ENCODE measurements around the gene CIT.

The CIT gene

DNA sequence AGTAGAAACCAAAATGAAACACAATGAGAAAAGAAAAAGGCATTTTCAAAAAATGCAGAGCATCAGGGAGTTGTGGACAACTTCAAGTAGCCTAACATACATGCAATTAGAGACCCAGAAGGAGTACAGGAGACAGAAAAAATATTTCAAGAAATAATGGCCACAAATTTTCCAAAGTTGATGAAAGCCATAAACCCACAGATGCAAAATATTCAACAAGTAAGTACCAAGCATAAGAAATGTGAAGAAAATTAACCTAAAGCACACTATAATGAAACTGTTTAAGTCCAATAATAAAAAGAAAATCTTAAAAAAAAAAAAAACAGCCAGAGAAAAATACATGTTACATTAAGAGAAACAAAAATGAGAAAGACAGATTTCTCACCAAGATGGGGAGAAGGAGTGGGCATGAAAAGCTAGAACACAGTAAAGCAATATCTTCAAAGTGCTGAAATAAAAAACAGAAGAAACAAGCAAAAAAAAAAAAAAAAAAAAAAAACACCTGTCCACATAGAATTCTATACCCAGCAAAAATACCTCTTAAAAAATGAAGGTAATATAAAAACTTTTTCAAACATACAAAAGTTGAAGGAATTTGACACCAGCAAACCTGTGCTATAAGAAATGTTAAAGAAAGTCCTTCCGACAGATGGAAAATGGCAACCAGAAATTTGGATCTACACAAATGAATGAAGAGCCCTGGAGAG, 132.1 kb downstream of the CIT start:
- Mint-ChIP-seq H3K4me3 (no peak overlapping the region), H3K27ac (no peak overlapping the region), H3K9me3 (peaks cover 15 to 44% of the 10 kb centered on the region in 2 donors), H3K27me3 (no peaks in the 10 kb centered on the region), H3K4me1 (no peaks in the 10 kb centered on the region)
- DNase-seq: no peak
- ATAC-seq: no peak

GRCh38 chr12:119742700-119743099, 134.4 kb downstream of the CIT start:
- Mint-ChIP-seq H3K9me3 (peaks cover 15 to 44% of the 10 kb centered on the region in 2 donors), H3K27ac (no peak overlapping the region), H3K27me3 (no peaks in the 10 kb centered on the region), H3K4me3 (no peak overlapping the region), H3K4me1 (no peaks in the 10 kb centered on the region)
- ATAC-seq: no peak
- DNase-seq: no peak

DNA sequence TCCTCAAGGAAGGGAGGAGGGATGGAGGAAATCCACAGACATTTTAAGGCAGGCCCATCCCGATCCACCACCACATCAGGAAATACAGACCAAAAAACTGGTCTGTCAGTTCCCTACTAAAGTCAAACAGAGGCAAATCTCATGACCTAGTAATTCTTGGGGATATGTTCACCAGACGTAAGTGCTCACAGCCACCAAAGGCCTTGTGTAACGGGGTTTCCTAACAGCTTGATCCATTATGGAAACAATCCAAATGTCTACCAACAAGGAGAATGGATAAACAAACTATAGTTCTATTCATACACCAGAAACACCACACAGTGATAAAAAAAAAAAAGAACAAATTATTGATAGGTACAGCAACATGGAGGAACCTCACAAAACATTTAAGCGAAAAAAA, 136.3 kb downstream of the CIT start:
- Mint-ChIP-seq H3K4me1 (no peaks in the 10 kb centered on the region), H3K9me3 (peaks cover 15 to 35% of the 10 kb centered on the region in 2 donors), H3K27me3 (no peaks in the 10 kb centered on the region), H3K4me3 (no peak overlapping the region), H3K27ac (no peak overlapping the region)
- ATAC-seq (no peak), DNase-seq (no peak)

GRCh38 chr12:119735079-119735478, 142.0 kb downstream of the CIT start:
- no peak for ATAC-seq
- no peaks in the 10 kb centered on the region for H3K27me3 Mint-ChIP-seq
- no peak overlapping the region for H3K4me3 Mint-ChIP-seq
- H3K27ac Mint-ChIP-seq: no peak overlapping the region
- no peak for DNase-seq
- no peaks in the 10 kb centered on the region for H3K9me3 Mint-ChIP-seq
- H3K4me1 Mint-ChIP-seq: no peaks in the 10 kb centered on the region

GRCh38 chr12:119730381-119730780, 146.7 kb downstream of the CIT start:
- Mint-ChIP-seq H3K4me1 (no peaks in the 10 kb centered on the region), H3K27me3 (no peaks in the 10 kb centered on the region), H3K9me3 (no peaks in the 10 kb centered on the region), H3K27ac (no peak overlapping the region), H3K4me3 (no peak overlapping the region)
- DNase-seq: no peak
- ATAC-seq: no peak

DNA sequence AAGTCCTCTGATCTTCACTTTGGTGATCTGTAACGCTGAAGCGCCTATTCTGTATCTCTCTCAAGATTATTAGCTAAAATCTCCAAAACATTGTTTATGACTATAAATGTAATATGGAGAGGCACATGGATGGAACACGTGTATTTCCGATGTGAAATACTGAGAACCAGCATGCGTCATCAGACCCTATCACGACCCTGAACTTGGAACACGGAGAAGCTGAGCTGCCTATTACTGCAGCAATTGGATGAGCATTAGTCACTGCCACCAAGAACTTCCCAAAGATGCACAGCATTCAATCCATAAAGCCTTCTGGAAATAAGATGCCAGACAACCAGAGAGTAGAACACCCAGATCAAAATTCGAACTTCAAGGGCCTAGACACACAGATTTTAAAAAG, 147.2 kb downstream of the CIT start:
- H3K27ac Mint-ChIP-seq: no peak overlapping the region

GRCh38 chr12:119728444-119728745, 148.7 kb downstream of the CIT start:
- Mint-ChIP-seq H3K27ac (no peak overlapping the region), H3K9me3 (no peaks in the 10 kb centered on the region), H3K4me3 (no peak overlapping the region), H3K4me1 (no peaks in the 10 kb centered on the region), H3K27me3 (no peaks in the 10 kb centered on the region)
- ATAC-seq (no peak), DNase-seq (no peak)

More for the DNA sequence above, 147.2 kb downstream of the CIT start:
- ATAC-seq (no peak), DNase-seq (no peak)
- H3K9me3 Mint-ChIP-seq: no peaks in the 10 kb centered on the region
- no peaks in the 10 kb centered on the region for H3K4me1 Mint-ChIP-seq
- no peak overlapping the region for H3K4me3 Mint-ChIP-seq
- no peaks in the 10 kb centered on the region for H3K27me3 Mint-ChIP-seq

- no peak overlapping the region for H3K4me3 Mint-ChIP-seq
- ATAC-seq (no peak), DNase-seq (no peak)
- H3K27ac Mint-ChIP-seq: peak overlapping the region in 1 of 2 donors; percentile 87
- no peaks in the 10 kb centered on the region for H3K9me3 Mint-ChIP-seq
- H3K27me3 Mint-ChIP-seq: no peaks in the 10 kb centered on the region
- no peaks in the 10 kb centered on the region for H3K4me1 Mint-ChIP-seq
Measured at GRCh38 chr12:119727600-119728443, 149.3 kb downstream of the CIT start.

GRCh38 chr12:119725523-119725922, 151.6 kb downstream of the CIT start:
- no peak overlapping the region for H3K27ac Mint-ChIP-seq
- no peak overlapping the region for H3K4me3 Mint-ChIP-seq
- no peaks in the 10 kb centered on the region for H3K4me1 Mint-ChIP-seq
- ATAC-seq (no peak), DNase-seq (no peak)
- no peaks in the 10 kb centered on the region for H3K27me3 Mint-ChIP-seq
- no peaks in the 10 kb centered on the region for H3K9me3 Mint-ChIP-seq

- H3K27ac Mint-ChIP-seq: peak overlapping the region in 1 of 2 donors; percentile 48
- H3K9me3 Mint-ChIP-seq: no peaks in the 10 kb centered on the region
- no peak overlapping the region for H3K4me3 Mint-ChIP-seq
- no peaks in the 10 kb centered on the region for H3K4me1 Mint-ChIP-seq
- no peak for ATAC-seq
- no peak for DNase-seq
- H3K27me3 Mint-ChIP-seq: no peaks in the 10 kb centered on the region
Measured at GRCh38 chr12:119721306-119721705, 155.8 kb downstream of the CIT start.

DNA sequence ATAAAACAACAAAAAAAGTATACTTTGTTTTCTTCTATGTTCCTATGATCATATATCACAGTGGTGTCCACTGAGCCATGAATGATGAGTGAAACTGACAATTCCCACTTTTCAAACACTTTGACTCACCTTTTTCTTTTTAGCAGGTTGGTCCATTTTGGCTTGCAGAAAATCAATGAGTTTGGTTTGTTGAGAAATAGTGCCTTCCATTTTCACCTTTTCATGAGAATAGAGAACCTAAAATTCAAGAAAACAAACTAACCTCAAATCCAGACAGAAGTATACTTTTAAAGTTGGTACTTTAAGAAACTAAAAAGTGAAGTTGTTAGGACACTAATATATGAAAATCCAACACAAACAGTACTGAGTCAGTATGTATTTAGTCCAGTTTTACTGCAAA, 156.8 kb downstream of the CIT start:
- peaks cover 0 to 2% of the 10 kb centered on the region in 2 donors for H3K9me3 Mint-ChIP-seq
- no peaks in the 10 kb centered on the region for H3K4me1 Mint-ChIP-seq
- ATAC-seq (no peak), DNase-seq (no peak)
- no peak overlapping the region for H3K4me3 Mint-ChIP-seq
- no peaks in the 10 kb centered on the region for H3K27me3 Mint-ChIP-seq
- no peak overlapping the region for H3K27ac Mint-ChIP-seq

- Mint-ChIP-seq H3K27me3 (no peaks in the 10 kb centered on the region), H3K4me3 (no peak overlapping the region), H3K4me1 (no peaks in the 10 kb centered on the region), H3K27ac (no peak overlapping the region), H3K9me3 (peaks cover 0 to 7% of the 10 kb centered on the region in 2 donors)
- no peak for ATAC-seq
- no peak for DNase-seq
Measured at GRCh38 chr12:119718141-119718540, 159.0 kb downstream of the CIT start.

DNA sequence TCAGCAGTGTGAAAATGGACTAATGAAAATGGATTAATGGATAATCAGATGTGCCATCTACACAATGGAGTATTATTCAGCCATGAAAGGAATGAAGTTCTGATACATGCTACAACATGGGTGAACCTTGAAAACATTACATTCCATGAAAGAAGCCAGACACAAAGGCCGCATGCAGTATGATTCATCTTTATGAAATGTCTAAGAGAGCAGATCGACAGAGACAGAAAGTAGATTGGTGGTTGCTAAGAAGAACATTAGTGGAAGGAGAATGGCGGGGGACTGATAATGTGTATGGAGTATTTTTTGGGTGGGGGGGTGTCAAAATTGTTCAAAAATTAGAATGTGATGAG, 161.9 kb downstream of the CIT start:
- Mint-ChIP-seq H3K4me1 (no peaks in the 10 kb centered on the region), H3K9me3 (peaks cover 0 to 7% of the 10 kb centered on the region in 2 donors), H3K4me3 (no peak overlapping the region), H3K27me3 (no peaks in the 10 kb centered on the region), H3K27ac (no peak overlapping the region)
- no peak for ATAC-seq
- no peak for DNase-seq

- no peak for ATAC-seq
- H3K4me3 Mint-ChIP-seq: no peak overlapping the region
- H3K27ac Mint-ChIP-seq: no peak overlapping the region
- DNase-seq: no peak
- no peaks in the 10 kb centered on the region for H3K4me1 Mint-ChIP-seq
- H3K9me3 Mint-ChIP-seq: peaks cover 0 to 7% of the 10 kb centered on the region in 2 donors
- H3K27me3 Mint-ChIP-seq: no peaks in the 10 kb centered on the region
Measured at GRCh38 chr12:119714614-119715267, 162.4 kb downstream of the CIT start.

DNA sequence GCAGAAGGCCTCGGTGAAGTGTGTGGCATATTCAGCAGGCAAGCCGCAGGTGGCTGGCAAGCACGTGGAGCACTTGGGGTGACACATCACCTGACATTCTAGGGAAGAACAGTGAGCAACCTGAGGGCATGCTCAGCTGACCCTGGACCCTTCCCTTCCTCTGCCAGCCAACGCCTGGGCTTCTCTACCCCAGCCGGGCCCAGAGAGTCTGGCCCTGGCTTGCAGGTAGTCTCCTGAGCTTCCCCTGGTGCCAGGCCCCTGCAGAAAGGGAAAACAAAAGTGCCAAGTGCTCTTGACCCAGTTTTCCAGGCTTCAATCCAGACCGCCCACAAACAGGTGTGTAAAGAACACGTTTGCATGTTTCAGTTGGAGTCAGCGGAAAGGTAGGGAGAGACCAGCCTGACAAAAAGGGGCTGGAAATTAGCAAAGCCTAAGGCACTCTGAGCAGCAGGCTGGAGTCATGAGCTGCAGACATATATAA, 163.5 kb downstream of the CIT start:
- ATAC-seq: no peak
- peaks cover 0 to 7% of the 10 kb centered on the region in 2 donors for H3K9me3 Mint-ChIP-seq
- no peaks in the 10 kb centered on the region for H3K4me1 Mint-ChIP-seq
- no peak overlapping the region for H3K27ac Mint-ChIP-seq
- no peak overlapping the region for H3K4me3 Mint-ChIP-seq
- no peaks in the 10 kb centered on the region for H3K27me3 Mint-ChIP-seq
- DNase-seq: no peak

DNA sequence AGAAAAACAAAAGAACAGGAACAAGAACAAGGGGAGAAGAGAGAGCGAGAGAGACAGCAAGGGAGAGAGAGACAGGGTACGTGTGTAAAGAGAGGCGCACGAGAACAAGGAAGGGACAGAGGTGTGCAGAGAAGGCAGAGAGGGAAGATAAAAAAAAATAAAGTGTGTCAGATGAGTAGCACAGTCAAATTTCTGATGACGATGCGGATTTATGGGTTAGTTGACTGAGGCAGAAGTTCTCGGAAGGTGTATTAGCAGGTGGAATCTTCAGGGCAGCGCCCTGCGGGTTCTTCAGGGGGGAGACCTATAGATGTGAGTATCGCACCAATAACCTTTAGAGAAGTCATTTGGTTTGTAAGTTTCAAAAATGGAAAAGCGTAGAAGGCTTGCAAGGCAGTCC, 164.4 kb downstream of the CIT start:
- no peak for DNase-seq
- no peak overlapping the region for H3K4me3 Mint-ChIP-seq
- H3K27me3 Mint-ChIP-seq: no peaks in the 10 kb centered on the region
- ATAC-seq: no peak
- H3K9me3 Mint-ChIP-seq: peaks cover 0 to 7% of the 10 kb centered on the region in 2 donors
- no peaks in the 10 kb centered on the region for H3K4me1 Mint-ChIP-seq
- peak overlapping the region; percentile 1 to 2 for H3K27ac Mint-ChIP-seq

Data from stimulated activated naive CD8-positive, alpha-beta T cell treated with anti-CD3 and anti-CD28 coated beads, Interleukin-15, amount 100 ng/mL, for 72 hours (primary cell).